Endothelial cell of umbilical vein (primary cell): ENCODE results near the gene CERS6. TPM values are rescaled to one million over a fixed set of nuclear protein-coding genes. Genes with fewer than 3 reads are reported as not detected.

Experiments used
- BruUV-seq: library from RNA; stranded (reverse); fragments of 400-500 nt; replicated peaks from 2 replicates; lab custom pipeline; 2021; lab: Mats Ljungman, UMichigan
- CTCF ChIA-PET: fragments of 300-600, 350-600 bp; sonication (Branson Sonifier 250); formaldehyde crosslinking; loops from one replicate; lab custom pipeline; 2021; ENCODE audit warnings: antibody characterized with exemption, inconsistent platforms; lab: Charles Lee
- POLR2A ChIA-PET: fragments of 300-600, 350-600 bp; sonication (Branson Sonifier 250); formaldehyde crosslinking; loops from one replicate; lab custom pipeline; 2021; ENCODE audit warnings: antibody characterized with exemption, inconsistent platforms; lab: Charles Lee
- DNase-seq: peaks from one replicate; pipeline ENCODE4 v3.0.0-alpha.2; 2011; ENCODE audit warnings: low read depth, low spot score
- FAIRE-seq: peaks from 2 replicates; lab custom pipeline; 2011; peaks lifted over from hg19 to GRCh38; lab: Jason Lieb, UNC
- H2AFZ ChIP-seq: 2 replicates; pipeline ENCODE4 v1.6.0; 2012; ENCODE audit warnings: low read depth, low read length, control low read depth, inconsistent platforms
- H3K27ac ChIP-seq: 2 replicates; pipeline ENCODE4 v1.5.1; 2011; ENCODE audit warnings: low read depth, mild to moderate bottlenecking, control low read depth, low read length, moderate library complexity; ENCODE audit not compliant: insufficient read depth
- H3K27me3 ChIP-seq, 2 experiments: 2 replicates each; pipeline versions ENCODE4 v1.6.0 to v1.6.1; 2011; ENCODE audit warnings: low read length in 2 of 2, mixed read lengths in 1 of 2; ENCODE audit not compliant: control insufficient read depth in 2 of 2, insufficient read depth in 2 of 2
- H3K36me3 ChIP-seq, 2 experiments: 2 replicates in 1 of 2; 3 replicates in 1 of 2; pipeline ENCODE4 v1.5.1; 2011; ENCODE audit warnings: low read length in 2 of 2, mild to moderate bottlenecking in 1 of 2, moderate library complexity in 1 of 2; ENCODE audit not compliant: control insufficient read depth in 2 of 2, insufficient read depth in 2 of 2; ENCODE audit errors: extremely low read depth in 1 of 2
- H3K4me1 ChIP-seq: 3 replicates; pipeline ENCODE4 v1.5.1; 2011; ENCODE audit warnings: mild to moderate bottlenecking, low read length; ENCODE audit not compliant: control insufficient read depth, insufficient read depth; ENCODE audit errors: extremely low read depth
- H3K4me2 ChIP-seq: 2 replicates; pipeline ENCODE4 v1.6.1; 2011; ENCODE audit warnings: low read length, control low read depth, mixed read lengths; ENCODE audit not compliant: insufficient read depth
- H3K4me3 ChIP-seq, 3 experiments: fragments of 200-600 bp in 1 of 3; sonication (generic), shearing (Covaris generic) in 1 of 3; replicated peaks in 1 of 3; 2 replicates each; pipeline ENCODE4 v1.5.1; 2011 to 2016; ENCODE audit warnings: control low read depth in 3 of 3, low read length in 3 of 3, mild to moderate bottlenecking in 2 of 3, inconsistent platforms in 1 of 3, low read depth in 1 of 3, moderate library complexity in 1 of 3; ENCODE audit not compliant: insufficient read depth in 1 of 3
- H3K79me2 ChIP-seq: 2 replicates; pipeline ENCODE4 v1.6.0; 2012; ENCODE audit warnings: low read length, inconsistent platforms; ENCODE audit not compliant: control insufficient read depth, insufficient read depth
- H3K9ac ChIP-seq: replicated peaks from 2 replicates; pipeline ENCODE3; 2011; ENCODE audit warnings: low read length, control low read depth; ENCODE audit not compliant: insufficient read depth; ENCODE audit errors: extremely low read depth
- H3K9me1 ChIP-seq: replicated peaks from 3 replicates; pipeline ENCODE4 v1.6.0; 2011; ENCODE audit warnings: mild to moderate bottlenecking, low read length; ENCODE audit not compliant: control insufficient read depth, insufficient read depth; ENCODE audit errors: extremely low read depth
- H3K9me3 ChIP-seq: replicated peaks from 2 replicates; pipeline ENCODE4 v1.5.1; 2012; ENCODE audit warnings: low read length, inconsistent platforms; ENCODE audit not compliant: control insufficient read depth, insufficient read depth
- H4K20me1 ChIP-seq: replicated peaks from 2 replicates; pipeline ENCODE3; 2011; ENCODE audit warnings: mild to moderate bottlenecking, low read length; ENCODE audit not compliant: control insufficient read depth, insufficient read depth; ENCODE audit errors: extremely low read depth
- CTCF ChIP-seq, 2 donors: IDR thresholded peaks; 1 replicate in 1 of 2; 2 replicates in 1 of 2; pipeline ENCODE4 v1.5.1; 2011; ENCODE audit warnings: low read length in 2 of 2, mild to moderate bottlenecking in 2 of 2, moderate library complexity in 2 of 2, control low read depth in 1 of 2, inconsistent platforms in 1 of 2, low read depth in 1 of 2; ENCODE audit not compliant: insufficient read depth in 1 of 2; ENCODE audit errors: extremely low read depth in 1 of 2
- EZH2 ChIP-seq: IDR thresholded peaks from 2 replicates; pipeline ENCODE4 v1.6.1; 2012; ENCODE audit warnings: borderline replicate concordance, low read depth, mild to moderate bottlenecking, moderate library complexity, low read length, inconsistent platforms; ENCODE audit not compliant: severe bottlenecking
- FOS ChIP-seq: IDR thresholded peaks from 2 replicates; pipeline ENCODE4 v1.6.1; 2011; ENCODE audit warnings: mild to moderate bottlenecking, low read length, moderate library complexity, borderline replicate concordance; ENCODE audit not compliant: insufficient read depth
- GATA2 ChIP-seq: IDR thresholded peaks from 2 replicates; pipeline ENCODE4 v1.7.0; 2011; ENCODE audit warnings: low read depth, mild to moderate bottlenecking, moderate library complexity, mixed read lengths, low read length; ENCODE audit not compliant: insufficient read length, insufficient read depth
- JUN ChIP-seq: IDR thresholded peaks from 2 replicates; pipeline ENCODE4 v1.6.1; 2011; ENCODE audit warnings: borderline replicate concordance, low read depth; ENCODE audit not compliant: insufficient read length, insufficient read depth
- MYC ChIP-seq: IDR thresholded peaks from one replicate; pipeline ENCODE4 v1.6.1; 2011; ENCODE audit warnings: mild to moderate bottlenecking, low read depth, low read length
- POLR2A ChIP-seq: IDR thresholded peaks from 2 replicates; pipeline ENCODE4 v1.6.1; 2012; ENCODE audit warnings: low read depth, mild to moderate bottlenecking, control low read depth, low read length
- POLR2AphosphoS5 ChIP-seq: IDR thresholded peaks from 2 replicates; pipeline ENCODE4 v1.6.1; 2012; ENCODE audit warnings: low read depth, mild to moderate bottlenecking, control low read depth, low read length, moderate library complexity; ENCODE audit not compliant: insufficient read depth
- dilution Hi-C: fragments of 300-500 bp; cut with MboI; formaldehyde crosslinking; loops from one replicate; pipeline ENCODE4 v1.15.0; 2019; ENCODE audit warnings: low sequenced_read_pairs; ENCODE audit not compliant: extremely low pct_ligation_motif_present
- intact Hi-C: fragments of 100-400 bp; cut with micrococcal nuclease; formaldehyde crosslinking; loops from one replicate; pipeline ENCODE4 v1.10.0; 2022
- polyA plus RNA-seq, 4 experiments: library from polyadenylated mRNA; depleted of rRNA in 3 of 4; stranded (reverse) in 3 of 4; unstranded in 1 of 4; fragments of >200 nt; gene quantifications; 2 replicates each; pipeline versions ENCODE4 v1.2.1 to v1.2.3, GENCODE V29; 2011 to 2012; ENCODE audit warnings: missing spikeins in 1 of 4
- total RNA-seq: library from RNA; stranded (reverse); gene quantifications from 2 replicates; pipeline ENCODE4 v1.2.3, GENCODE V29; 2021
- TF ChIP-seq, protein P1 (sequence below): IDR thresholded peaks from 2 replicates; pipeline ENCODE4 v1.6.1; 2011; ENCODE audit not compliant: insufficient read depth, insufficient read length

CERS6 gene
- total and polyA plus RNA-seq, 2 donors (not counting 3 experiments of a cell fraction or from before 2014, with no cell fraction given): 2.7 to 11.7 TPM

DNA sequence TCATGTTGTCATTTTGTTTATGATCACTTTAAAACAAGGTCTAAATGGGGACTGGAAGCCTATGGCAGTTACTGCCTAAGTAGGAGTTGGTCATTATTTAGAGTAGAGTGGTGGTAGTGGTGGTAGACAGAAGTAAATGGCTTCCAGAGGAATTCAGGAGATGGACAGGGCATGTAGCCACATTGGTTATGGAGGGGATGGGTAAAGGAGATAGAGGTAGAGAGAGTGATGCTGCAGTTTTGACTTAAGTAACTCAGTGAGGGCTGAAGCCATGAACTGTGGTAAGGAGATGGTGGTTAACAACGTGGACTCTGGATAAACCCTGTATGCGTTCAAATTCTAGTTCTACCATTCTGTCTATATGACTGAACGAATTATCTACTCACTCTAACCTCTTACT is 284.7 kb downstream of the CERS6 start:
- Histone ChIP-seq H3K9me1 (no peaks in the 10 kb centered on the region), H3K4me2 (no peak overlapping the region), H3K27me3 (no peaks in the 10 kb centered on the region), H4K20me1 (no peaks in the 10 kb centered on the region), H3K79me2 (no peaks in the 10 kb centered on the region), H3K4me3 (no peak overlapping the region), H3K27ac (no peak overlapping the region), H2AFZ (no peak overlapping the region), H3K9me3 (no peaks in the 10 kb centered on the region), H3K36me3 (no peaks in the 10 kb centered on the region), H3K9ac (no peak overlapping the region), H3K4me1 (no peaks in the 10 kb centered on the region)
- FAIRE-seq: no peak
- intact Hi-C loops (no loop called here), dilution Hi-C loops (no loop called here)
- BruUV-seq: no TSS peak
- TF ChIP-seq, protein P1, sequence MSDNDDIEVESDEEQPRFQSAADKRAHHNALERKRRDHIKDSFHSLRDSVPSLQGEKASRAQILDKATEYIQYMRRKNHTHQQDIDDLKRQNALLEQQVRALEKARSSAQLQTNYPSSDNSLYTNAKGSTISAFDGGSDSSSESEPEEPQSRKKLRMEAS: no peak
- no peak for TF ChIP-seq CTCF (IDR thresholded peaks at IDR 0.05; ENCODE audit: extremely low read depth in 1 of 2, insufficient read depth in 1 of 2, low read depth in 1 of 2, low read length in 2 of 2)
- TF ChIP-seq FOS: no peak
- TF ChIP-seq POLR2A: no peak
- TF ChIP-seq JUN: no peak
- no peak for TF ChIP-seq POLR2AphosphoS5
- TF ChIP-seq MYC: no peak
- TF ChIP-seq GATA2: no peak
- no peak for TF ChIP-seq EZH2
- DNase-seq: no peak
- ChIA-PET CTCF (interaction anchor here (1.0 to 1.1 kb wide), 2 partner anchors 33 to 34 kb away, joined by 3 read pairs; no protein-coding TSS in a partner anchor), POLR2A (no interaction called here)
